GM12891 (cell line): ENCODE results near the gene G6PD.

Experiments
- POLR2A ChIP-seq: IDR thresholded peaks from 2 replicates; pipeline ENCODE4 v1.6.1; 2011; ENCODE audit warnings: low read depth, low read length, control low read depth
- POLR2AphosphoS5 ChIP-seq: IDR thresholded peaks from 2 replicates; pipeline ENCODE4 v1.6.1; 2011; ENCODE audit warnings: low read depth, low read length, control low read depth
- TAF1 ChIP-seq: IDR thresholded peaks from 2 replicates; pipeline ENCODE4 v1.6.1; 2011; ENCODE audit warnings: low read depth, low read length, control low read depth

DNA sequence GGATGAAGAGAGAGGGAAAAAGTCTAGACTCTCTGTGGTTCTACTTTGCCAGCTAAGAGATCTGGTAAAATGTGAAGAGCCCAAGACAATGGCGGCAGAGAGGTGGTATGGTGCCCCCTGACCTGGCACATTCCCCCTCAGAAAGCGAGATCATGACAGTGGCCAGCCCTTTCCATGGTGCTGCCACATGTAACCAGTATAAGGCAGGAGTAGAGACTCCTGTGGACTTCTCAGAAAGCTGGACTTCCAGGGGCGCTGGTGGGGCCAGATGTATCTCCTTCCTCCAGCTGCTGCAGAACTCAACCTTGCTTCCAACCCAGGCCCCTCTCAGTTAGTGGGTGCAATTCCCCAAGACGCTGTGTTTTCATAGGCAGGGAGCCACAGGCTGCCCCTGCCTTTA is 47.8 kb upstream of the G6PD start:
- TF ChIP-seq POLR2A (no peak), TAF1 (no peak), POLR2AphosphoS5 (no peak)
